HG02759 (cell line): ENCODE results near the gene MAPK12.
"Not testable (repeated sequence)": the region's sequence is repeated elsewhere in the genome, so short reads cannot be mapped to it uniquely, and the experiment has no call there.

Experiments used
- ATAC-seq: cut with Tn5 transposase; IDR thresholded peaks from one replicate; pipeline ENCODE4 v1.9.1; 2021; ENCODE audit warnings: mild to moderate bottlenecking, moderate library complexity; ENCODE audit not compliant: unreplicated experiment

The MAPK12 gene

DNA sequence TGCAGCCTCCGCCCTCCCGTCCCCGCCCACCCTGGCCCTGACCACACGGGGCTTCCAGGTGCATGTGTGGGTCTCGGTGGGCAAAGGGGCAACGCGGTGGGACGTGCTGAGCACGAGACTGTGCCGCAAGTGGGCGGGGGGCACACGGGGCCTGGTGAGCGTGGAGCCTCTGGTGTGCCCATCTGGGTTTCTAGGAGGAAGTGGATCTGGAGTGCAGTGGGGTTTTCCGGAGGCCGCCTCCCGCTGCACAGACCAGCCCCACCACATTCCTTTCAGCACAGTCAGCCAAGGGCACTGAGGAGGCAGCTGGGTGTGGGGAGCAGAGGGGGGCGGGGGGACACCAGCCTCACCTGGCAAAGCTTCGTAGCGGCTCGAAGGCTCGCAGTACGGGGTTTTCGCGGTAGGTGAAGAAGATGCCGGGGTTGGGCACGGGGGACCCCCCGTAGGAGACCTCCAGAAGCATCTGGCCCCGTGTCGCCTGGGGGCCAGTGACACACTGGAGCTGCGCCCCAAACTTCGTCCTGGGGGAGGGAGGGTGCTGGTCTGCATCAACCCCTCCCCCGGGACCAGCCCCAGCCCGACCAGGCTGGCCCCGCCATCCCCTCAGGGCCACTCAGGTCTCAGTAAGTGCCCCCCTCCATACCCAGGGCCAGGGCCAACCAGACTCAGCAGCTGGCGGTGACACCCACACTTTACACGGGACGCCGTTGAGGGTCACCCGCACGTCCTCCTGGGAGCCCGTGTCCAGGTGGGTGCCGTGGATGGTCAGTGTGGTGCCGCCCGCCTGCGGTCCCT, 21.1 kb upstream of the MAPK12 start:
- ATAC-seq = no peak

DNA sequence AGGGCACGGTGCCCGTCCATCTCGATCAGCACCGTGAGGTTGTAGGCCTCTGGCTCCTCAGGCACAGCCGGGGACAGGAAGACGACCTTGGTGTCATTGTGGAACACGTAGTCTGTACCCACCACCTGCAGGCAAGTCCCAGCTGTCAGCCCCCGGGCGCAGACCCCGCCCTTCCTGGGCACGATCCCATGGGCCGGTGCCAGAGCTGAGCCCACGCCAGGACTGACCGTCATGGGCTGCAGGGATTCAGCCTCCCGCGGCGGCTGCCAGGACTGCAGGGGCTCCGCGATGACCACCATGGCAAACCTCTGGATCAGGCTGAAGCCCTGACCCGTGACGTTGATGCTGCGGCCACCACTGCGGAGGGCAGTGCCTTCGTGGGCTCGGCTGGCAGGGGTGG, 20.5 kb upstream of the MAPK12 start:
- no peak for ATAC-seq

DNA sequence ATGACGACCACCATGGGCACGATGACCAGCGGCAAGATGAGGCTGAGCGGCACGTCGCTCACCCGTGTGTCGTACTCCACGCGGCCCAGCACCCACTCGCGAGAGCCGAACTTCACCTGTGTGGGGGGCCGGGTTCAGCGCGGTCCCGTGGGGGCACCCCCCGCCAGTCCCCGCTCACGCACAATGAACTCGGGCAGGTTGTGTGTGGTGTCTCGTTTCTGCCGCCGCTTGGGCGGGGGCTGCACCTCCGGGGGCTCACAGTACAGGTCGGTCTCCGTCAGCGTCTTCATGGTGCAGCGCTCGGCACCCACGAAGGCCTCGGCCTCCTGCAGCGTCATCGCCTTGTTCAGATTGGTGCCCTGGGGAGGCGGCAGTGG, 19.9 kb upstream of the MAPK12 start:
- ATAC-seq = no peak

DNA sequence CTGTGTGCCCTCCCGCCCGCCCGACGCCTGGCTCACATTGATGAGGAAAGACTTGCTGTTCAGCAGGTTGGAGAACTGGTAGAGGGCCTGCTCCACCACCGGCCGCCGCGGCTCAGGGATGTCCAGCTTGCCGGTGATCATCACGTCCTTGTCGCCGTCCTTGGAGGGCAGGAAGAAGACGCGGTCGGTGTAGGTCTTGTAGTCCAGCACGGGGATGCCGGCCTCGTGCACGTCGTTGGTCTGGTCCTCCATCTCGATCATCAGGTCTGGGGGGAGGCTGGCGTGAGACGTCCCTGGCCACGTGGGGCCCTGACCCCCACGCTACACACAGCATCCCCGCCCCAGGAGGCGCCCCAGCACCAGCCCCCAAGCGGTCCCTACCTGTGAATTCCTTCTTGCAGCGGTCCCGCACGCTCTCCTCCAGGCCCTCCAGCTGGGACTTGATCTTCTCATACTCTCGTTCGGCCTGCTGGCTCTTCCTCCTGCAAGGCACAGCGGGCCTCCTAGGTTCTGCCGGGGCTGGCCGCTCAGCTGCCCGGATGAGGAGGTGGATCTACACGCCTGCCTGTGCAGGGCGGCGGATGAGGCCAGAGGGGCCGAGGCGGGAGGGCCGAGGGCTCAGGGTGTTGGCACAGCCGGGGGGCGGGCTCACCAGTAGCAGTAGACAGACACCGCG, 19.4 kb upstream of the MAPK12 start:
- no peak for ATAC-seq

DNA sequence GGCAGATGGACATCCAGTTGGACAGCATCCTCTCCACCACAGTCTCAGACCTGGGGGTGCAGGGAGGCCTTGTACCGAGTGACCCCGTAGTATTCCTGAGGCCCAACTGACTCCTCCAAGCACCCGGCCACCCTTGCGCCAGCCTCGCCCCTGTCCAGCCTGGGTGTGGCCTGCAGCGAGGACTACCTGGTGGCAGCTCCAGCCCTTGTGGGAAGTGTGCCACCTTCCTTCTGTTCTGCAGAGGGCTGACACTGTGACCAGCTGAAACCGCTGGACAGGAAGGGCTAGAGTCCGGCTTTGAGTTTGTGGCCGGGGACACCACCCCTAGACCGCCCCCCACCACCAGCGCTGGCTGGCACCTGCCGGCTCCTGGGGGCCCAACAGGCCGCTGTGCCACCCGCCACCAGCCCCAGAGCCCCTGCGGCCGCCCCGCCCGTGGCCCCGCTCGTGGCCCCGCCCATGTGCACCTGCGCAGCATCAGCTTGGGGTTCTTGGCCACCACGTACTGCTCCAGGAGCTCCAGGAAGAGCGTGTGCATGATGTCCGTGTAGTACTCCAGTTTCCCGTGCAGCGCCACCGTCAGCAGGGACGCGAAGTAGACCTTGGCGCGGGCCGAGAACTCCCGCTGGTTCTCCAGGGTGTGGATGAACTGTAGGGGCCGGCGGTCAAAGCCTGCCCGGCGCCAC, 18.7 kb upstream of the MAPK12 start:
- ATAC-seq = no peak

DNA sequence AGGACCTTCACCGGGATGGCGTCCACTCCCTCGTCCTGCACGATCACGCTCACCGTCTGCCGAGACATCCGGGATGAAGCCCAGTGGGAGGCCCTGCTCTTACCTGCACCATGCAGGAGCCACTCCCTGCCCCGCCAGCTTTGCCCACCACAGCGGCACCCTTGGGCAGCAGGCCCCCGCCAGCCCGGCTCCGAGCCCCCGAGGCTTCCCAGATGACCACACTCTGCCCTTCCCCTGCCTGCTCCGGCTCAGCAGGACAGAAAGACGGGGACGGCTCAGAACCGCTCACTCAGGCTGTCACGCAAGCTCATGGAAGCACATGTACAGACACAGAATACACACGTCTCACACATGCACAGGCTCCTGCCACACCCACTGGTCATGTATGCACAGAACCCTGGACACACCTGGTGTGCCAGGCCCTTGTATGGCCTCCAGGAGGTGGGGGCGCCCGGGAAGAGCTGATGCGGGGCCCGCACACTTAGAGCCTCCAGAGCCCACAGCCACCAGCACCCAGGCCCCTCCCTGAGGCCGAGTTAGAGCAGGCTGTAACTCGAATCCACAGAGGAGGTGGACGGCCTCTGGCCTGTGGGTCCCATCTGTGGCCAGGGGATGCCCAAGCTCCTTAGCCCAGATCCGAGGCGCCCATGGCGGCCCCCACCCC, 17.6 kb upstream of the MAPK12 start:
- ATAC-seq = no peak

DNA sequence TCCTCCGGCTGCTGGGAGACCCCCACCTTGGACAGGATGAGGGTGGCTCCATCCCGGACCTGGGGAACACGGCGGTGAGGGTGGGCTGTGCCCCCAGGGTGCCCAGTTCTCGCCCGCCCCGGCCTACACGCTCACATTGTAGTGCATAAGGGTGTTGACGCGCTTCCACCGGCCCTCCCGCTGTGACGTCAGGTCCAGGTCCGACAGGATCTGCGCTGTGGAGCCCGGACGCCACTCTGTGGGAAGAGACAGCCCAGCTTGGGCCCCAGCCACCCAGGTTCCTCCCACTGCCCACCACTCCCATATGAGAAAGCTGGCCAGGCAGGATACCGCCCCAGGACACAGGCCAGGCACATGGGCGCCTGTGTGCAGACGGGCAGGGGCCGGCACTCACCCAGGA, 17.0 kb upstream of the MAPK12 start:
- ATAC-seq = no peak

DNA sequence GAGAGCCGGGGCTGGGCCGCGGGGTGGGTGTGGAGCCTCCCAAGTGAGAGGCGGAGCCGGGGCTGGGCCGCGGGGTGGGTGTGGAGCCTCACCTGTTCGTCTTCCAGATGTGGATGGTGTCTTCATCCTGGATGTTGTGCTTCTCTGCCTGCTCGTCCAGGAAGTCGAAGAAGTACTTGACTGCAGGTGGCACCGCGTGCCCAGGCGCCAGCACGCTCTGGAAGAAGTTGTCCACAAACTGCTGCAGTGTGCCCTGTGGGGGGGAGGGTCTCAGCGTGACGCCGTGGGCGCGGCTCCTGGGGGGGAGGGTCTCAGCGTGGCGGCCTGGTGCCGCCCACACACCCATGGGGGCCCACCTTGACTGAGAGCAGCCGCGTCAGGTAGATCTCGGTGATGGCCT, 16.3 kb upstream of the MAPK12 start:
- ATAC-seq = no peak

DNA sequence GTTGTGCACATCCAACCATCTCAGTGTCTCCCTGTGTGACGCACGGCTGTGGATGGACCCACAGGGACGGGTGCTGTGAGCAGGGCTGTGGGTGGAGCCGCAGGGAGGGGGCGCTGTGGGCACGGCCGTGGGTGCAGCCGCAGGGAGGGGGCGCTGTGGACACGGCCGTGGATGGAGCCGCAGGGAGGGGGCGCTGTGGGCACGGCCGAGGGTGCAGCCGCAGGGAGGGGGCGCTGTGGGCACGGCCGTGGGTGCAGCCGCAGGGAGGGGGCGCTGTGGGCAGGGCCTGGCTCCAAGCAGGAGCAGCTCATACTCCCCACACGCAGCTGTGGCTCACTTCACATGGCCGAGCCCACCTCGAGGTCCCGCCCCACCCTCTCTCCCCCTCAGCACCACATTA, 14.7 kb upstream of the MAPK12 start:
- ATAC-seq = peak; percentile 71

DNA sequence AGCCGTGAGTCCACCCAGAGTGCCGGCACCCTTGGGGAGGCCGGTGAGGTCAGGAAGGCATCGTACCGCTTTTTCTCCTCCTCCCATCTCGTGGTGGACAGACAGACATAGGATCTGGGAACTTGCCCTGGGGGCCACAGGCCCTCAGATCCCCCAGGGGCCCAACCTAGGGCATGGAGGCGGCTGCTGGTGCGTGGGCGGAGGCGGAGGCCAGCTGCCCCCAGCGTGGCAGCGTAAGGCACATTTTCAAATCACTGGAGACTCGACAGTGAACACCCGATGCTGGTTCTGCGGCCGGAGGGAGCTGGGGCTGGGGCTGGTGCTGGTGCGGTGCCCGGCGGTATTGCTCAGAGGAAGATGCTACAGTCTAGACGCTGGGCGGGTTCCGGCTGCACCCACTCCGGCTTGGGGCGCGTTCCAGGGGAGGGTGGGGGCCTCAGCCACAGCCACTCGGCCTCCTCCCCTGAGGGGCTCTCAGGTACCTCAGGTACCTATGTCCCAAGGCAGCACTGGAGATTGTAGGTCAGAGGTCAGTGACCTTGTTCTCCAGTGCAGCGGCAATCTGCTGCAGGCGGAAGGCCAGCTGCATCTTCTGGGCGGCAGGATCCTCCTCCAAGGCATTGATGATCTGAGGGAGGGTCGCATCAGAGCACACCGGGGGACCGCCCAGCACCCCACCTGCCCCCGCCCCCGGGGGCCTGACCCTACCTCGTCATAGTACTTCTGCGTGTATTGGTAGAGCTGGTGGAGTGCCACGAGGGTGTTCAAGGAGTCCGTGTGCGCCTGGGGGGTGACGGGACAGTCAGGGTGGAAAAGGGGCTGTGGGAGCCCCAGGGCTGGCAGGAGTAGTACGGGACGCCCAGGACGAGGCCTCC, 13.9 kb upstream of the MAPK12 start:
- no peak for ATAC-seq

DNA sequence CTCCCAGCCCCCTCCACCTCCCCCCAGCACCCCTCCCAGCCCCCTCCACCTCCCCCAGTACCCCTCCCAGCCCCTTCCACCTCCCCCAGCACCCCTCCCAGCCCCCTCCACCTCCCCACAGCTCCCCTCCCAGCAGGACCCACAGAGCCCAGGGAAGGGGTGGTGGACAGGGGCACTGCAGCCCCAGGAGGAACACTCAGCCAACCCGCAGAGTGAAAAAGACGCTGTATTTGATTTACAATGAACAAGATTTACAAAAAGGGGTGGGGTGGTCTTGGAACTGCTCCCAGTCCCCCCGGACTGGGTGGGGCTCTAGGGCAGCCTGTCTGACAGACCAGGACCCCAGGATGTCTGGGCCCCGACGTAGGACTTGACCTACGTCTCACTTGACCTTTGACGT, 13.3 kb upstream of the MAPK12 start:
- ATAC-seq = no peak

DNA sequence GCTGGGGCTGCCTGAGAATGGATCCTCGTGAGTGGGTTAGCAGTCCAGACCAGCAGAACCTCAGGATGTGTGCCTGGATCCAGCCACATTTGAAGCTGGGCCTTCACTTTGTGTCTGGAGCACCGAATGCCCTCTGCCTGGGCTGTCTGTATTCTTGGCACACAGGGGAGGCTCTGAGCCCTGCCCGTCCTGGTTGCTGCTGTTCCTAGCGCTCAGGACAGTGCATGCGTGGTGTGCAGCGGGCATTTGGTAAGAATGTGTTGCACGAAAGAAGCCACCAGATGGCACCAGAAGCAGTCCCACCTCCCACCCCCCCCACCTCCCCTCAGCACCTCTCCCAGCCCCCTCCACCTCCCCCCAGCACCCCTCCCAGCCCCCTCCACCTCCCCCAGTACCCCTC, 12.8 kb upstream of the MAPK12 start:
- ATAC-seq = no peak

DNA sequence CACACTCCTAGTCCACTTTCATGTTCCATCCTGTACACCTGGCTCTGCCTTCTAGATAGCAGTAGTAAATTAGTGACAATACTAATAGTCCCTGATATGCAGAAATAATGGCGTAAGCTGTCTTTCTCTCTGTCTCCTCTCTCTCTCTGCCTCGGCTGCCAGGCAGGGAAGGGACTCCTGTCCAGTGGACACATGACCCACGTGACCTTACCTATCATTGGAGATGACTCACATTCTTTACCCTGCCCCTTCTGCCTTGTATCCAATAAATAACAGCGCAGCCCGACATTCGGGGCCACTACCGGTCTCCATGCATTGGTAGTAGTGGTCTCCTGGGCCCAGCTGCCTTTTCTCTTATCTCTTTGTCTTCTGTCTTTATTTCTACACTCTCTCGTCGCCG, 12.3 kb upstream of the MAPK12 start:
- not testable (repeated sequence) for ATAC-seq

DNA sequence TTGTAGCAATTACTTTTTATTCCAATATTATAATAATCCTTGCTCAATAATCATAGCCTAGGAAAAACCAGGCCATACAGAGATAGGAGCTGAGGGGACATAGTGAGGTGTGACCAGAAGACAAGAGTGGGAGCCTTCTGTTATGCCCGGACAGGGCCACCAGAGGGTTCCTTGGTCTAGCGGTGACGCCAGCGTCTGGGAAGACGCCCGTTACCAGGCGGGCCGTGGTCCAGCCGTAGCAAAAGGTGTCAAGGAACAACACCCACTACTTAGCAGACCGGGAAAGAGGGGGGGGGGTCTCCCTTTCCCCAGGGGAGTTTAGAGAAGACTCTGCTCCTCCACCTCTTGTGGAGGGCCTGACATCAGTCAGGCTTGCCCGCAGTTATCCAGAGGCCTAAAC, 11.9 kb upstream of the MAPK12 start:
- not testable (repeated sequence) for ATAC-seq

DNA sequence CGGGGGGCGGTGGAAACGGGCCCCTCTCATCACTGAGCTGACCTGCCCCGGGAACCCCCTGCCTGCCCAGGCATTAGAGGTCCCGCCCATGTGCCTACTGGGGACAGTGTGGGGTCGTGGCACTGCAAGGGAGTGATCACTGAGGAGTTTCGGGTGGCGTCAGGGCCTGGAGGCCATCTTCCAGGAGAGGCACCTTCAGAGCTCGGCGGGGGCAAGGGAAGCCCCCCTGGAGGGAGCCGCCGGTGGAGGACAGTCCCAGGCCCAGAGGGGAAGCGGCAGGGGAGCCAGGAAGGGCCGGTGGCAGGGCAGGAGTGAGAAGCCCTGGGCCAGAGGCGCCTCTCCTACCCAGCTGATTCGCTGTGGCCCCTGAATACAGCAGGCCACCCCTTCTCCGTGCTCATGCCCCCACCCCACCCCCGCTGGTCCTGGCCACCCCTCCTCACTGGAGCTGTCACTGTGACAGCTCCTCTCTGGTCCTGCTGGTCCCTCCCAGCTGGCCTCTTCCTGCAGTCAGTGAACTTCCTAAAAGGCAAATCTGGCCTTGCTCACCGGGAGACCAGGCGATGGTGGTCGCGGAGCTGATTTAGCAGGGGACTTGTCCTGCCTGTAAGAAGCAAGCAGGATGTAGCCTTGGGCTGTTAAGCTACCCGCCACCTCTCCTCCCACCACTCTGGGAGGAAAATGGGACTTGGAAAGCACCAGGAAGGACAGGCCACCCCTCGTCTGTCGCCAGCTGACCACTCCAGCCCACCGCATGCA, 10.7 kb upstream of the MAPK12 start:
- ATAC-seq = no peak

DNA sequence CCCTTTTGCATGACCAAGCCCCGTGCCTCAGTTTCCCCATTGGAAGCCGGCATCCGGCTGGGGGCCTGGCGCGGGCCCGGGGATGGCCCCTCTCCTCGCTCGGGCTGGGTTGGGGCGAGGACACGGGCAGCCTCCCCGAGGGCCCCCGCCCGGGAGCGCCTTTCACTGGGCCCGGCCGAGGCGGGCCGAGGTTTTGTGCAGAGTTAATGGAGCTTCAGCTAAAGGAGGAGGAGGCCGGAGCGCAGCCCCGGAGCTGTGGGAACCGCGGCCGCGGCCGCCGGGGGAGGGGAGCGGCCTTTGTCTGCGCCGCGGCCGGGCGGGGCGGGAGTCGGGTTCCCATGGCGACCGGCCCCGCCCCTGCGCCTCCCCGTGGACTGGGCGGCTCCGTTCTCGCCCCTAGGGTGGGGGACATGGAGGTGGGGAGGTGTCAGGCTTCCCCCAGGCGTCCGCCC, 10.1 kb upstream of the MAPK12 start:
- peak; percentile 34 for ATAC-seq

DNA sequence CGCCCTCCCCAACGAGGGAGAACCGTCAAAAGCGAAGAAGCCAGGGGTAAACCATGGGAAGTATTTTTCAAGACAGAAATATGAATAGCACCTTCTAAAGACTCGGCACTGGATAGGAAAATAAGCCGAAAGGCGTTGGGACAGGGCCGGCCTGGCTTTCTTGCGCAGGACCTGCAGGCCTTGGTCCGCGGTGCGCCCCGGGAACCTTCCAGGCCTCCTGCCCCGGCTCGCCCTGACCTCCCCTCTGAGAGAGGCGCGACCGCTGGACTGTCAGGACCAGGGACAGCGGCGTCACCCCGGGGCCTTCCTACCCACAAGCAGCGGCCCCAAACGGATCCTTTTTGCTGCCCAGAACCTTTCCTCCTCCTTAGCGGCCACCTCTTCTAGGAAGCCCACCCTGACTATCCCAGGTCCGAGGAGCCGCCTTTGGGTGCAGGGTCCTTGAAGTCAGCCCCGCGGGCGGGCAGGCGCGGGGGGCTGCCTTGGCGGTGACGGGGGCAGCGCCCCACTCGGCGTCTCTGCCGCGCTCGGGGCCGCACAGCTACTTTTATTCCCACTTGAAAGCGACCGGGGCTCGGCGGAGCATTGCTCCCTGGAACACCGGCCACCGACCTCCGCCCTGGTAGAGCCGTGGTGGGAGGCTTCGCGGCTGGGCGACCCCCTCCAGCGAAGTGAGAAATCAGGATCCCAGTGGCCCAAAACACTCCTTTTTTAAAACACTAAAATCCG, 9.3 kb upstream of the MAPK12 start:
- ATAC-seq = no peak

DNA sequence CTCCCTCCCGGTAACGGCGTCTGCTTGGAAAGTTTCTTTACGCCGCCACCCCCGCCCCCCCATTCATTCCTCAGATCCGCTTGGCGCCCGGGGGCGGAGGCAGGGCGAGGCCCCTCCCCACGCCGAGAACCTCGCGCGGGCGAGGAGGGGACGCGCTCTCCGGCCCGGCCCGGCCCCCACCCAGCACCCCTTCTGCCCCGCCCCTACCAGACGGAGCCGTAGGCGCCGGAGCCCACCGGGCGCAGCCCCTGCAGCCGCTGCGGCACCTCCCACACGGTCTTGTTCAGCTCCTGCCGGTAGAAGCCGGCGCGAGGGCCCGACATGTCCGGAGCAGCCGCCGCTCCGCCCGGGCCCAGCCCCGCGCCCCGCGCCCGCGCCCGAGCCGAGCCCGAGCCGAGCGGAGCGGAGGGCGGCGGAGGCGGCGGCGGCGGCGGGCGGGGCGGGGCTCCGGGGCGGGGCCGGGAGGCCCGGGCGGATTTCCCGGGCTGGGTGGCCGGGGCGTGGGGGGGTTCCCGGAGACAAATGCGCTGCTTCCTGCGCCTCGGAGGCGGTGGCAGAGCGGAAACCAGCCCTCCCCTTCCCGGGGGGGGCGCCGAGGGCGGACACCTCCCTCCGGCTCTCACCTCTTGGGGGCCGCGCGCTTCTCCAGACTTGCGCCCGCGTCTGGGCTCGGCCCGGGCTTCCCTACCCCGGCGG, 8.6 kb upstream of the MAPK12 start, which contains the start of gene MAPK11:
MAPK11 (minus strand) TSS at position 411 of the 696 bp plus-strand sequence; CDS start at position 323, 88 bp downstream.
- ATAC-seq = peak; percentile 42
